Measurements from ENCODE around the gene SMG6. TPM values are rescaled to one million over a fixed set of nuclear protein-coding genes. Genes with fewer than 3 reads are reported as not detected.

Gene SMG6
- total and polyA plus RNA-seq, 2 of the 8 experiments (the other 6 are each of a cell fraction or from before 2014, with no cell fraction given), result 18.5 to 25.2 TPM

GRCh38 chr17:2347805-2348685, 44.5 kb upstream of the SMG6 start (continued):
- peak; percentile 90 for TF ChIP-seq CEBPB (IDR thresholded peaks at IDR 0.05; ENCODE audit: low read depth, low read length)
- TF ChIP-seq NRF1 (IDR thresholded peaks at IDR 0.05; ENCODE audit: low read depth, low read length), result no peak
- TF ChIP-seq BRCA1 (IDR thresholded peaks at IDR 0.05; ENCODE audit: low read depth, low read length), result no peak
- TF ChIP-seq CHD2 (IDR thresholded peaks at IDR 0.05; ENCODE audit: low read length), result peak; percentile 62; the same call in 1 of the 2 replicates
- peak in 1 of 2 experiments; percentile 74; a peak in 1 of 3 replicates for TF ChIP-seq EP300 (IDR thresholded peaks at IDR 0.05; ENCODE audit: borderline replicate concordance in 1 of 2, low read depth in 2 of 2, low read length in 2 of 2)
- TF ChIP-seq TBP (IDR thresholded peaks at IDR 0.05; ENCODE audit: low read depth, low read length), result peak; percentile 77; the same call in 1 of the 2 replicates
- peak; percentile 88; the same call in 1 of the 2 replicates for TF ChIP-seq TAF1 (IDR thresholded peaks at IDR 0.05; ENCODE audit: low read depth, low read length)
- TF ChIP-seq TCF12 (IDR thresholded peaks at IDR 0.05; ENCODE audit: low read depth, low read length), result 0 out of 2 replicates have a peak, but pooled peaks have one; percentile 7
- no peak for TF ChIP-seq E2F6 (IDR thresholded peaks at IDR 0.05)
- peak; percentile 95 for TF ChIP-seq RFX5 (IDR thresholded peaks at IDR 0.05; ENCODE audit: borderline replicate concordance, low read depth, low read length)
- peak; percentile 70 to 72 for TF ChIP-seq POLR2A (IDR thresholded peaks at IDR 0.05; ENCODE audit: control extremely low read depth in 1 of 2, low read depth in 2 of 2, low read length in 2 of 2)
- no peak for TF ChIP-seq MAFK (IDR thresholded peaks at IDR 0.05; ENCODE audit: low read depth, low read length)
- TF ChIP-seq SAP30 (IDR thresholded peaks at IDR 0.05; ENCODE audit: insufficient read depth, insufficient replicate concordance, low read length), result no peak
- TF ChIP-seq EZH2 (IDR thresholded peaks at IDR 0.05; ENCODE audit: low read depth, low read length, severe bottlenecking), result no peak
- TF ChIP-seq RBBP5 (IDR thresholded peaks at IDR 0.05; ENCODE audit: borderline replicate concordance, low read depth, low read length), result peak; percentile 83; the same call in 1 of the 2 replicates
- TF ChIP-seq KDM1A (IDR thresholded peaks at IDR 0.05; ENCODE audit: borderline replicate concordance, low read length), result no peak
- TF ChIP-seq RNF2 (IDR thresholded peaks at IDR 0.05; ENCODE audit: borderline replicate concordance, low read depth, low read length, missing control alignments, poor library complexity, severe bottlenecking), result no peak
- peak; percentile 89 for TF ChIP-seq ASH2L (IDR thresholded peaks at IDR 0.05; ENCODE audit: low read length)
- TF ChIP-seq RXRA (IDR thresholded peaks at IDR 0.05; ENCODE audit: insufficient read depth, low read depth, low read length), result no peak
- TF ChIP-seq BCL11A (IDR thresholded peaks at IDR 0.05; ENCODE audit: low read depth in 2 of 2, low read length in 2 of 2), result no peak
- no peak for TF ChIP-seq HDAC6 (IDR thresholded peaks at IDR 0.05; ENCODE audit: low read depth, low read length)
- TF ChIP-seq FOSL1 (IDR thresholded peaks at IDR 0.05; ENCODE audit: insufficient read depth, low read depth, low read length), result no peak
- no peak for TF ChIP-seq TEAD4 (IDR thresholded peaks at IDR 0.05; ENCODE audit: low read depth, low read length)
